Measurements from ENCODE around the gene MAP2K6. TPM values are rescaled to one million over a fixed set of nuclear protein-coding genes. Genes with fewer than 3 reads are reported as not detected.

MAP2K6 gene
- total RNA-seq, 1 experiment from 2014 or later, result 9.6 TPM

DNA sequence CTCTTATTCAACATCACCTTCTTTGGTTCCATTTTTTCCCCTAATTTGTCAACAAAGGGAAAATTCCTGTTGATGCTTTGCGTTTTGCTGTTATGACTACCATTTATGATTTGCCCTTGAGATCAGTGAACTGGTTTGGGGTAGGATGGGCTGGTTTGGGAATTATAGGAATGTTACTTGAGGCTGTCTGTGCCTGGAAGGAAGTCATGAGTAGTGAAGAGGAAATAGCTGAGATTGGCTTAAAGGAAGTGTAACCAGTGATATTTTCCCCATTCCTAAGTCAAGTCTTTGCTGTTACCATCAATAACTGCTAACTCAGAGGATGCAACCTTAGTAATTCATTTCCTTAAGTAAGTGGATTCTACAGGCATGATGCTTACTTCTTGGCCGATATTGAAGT lies 179.2 kb downstream of the MAP2K6 start:
- ChIA-PET POLR2A (no interaction called here), CTCF (interaction anchor here (1.5 kb wide), 1 partner anchor 13 kb away, joined by 4 read pairs; no protein-coding TSS in a partner anchor)
- BruUV-seq (replicated peaks), result no TSS peak
- Mint-ChIP-seq H3K4me1 (ENCODE audit: low read depth, unreplicated experiment) (no peaks in the 10 kb centered on the region), H3K4me3 (ENCODE audit: unreplicated experiment) (no peak overlapping the region), H3K9me3 (ENCODE audit: unreplicated experiment) (no peaks in the 10 kb centered on the region), H3K27me3 (ENCODE audit: insufficient read depth, unreplicated experiment) (peaks cover 12% of the 10 kb centered on the region), H3K36me3 (ENCODE audit: insufficient read depth, unreplicated experiment) (no peaks in the 10 kb centered on the region), H3K27ac (ENCODE audit: unreplicated experiment) (no peak overlapping the region)
- Histone ChIP-seq H3K36me3 (ENCODE audit: control insufficient read depth, insufficient read depth, low read length) (no peaks in the 10 kb centered on the region), H3K4me3 (ENCODE audit: low read depth, low read length) (no peak overlapping the region), H3K9me3 (peaks cover 2% of the 10 kb centered on the region; the same call in 1 of the 2 replicates), H3K4me1 (no peaks in the 10 kb centered on the region), H3K27me3 (replicated peaks; ENCODE audit: control insufficient read depth, insufficient read depth, low read length) (no peaks in the 10 kb centered on the region)
- no peak for DNase-seq
- TF ChIP-seq, protein P1, sequence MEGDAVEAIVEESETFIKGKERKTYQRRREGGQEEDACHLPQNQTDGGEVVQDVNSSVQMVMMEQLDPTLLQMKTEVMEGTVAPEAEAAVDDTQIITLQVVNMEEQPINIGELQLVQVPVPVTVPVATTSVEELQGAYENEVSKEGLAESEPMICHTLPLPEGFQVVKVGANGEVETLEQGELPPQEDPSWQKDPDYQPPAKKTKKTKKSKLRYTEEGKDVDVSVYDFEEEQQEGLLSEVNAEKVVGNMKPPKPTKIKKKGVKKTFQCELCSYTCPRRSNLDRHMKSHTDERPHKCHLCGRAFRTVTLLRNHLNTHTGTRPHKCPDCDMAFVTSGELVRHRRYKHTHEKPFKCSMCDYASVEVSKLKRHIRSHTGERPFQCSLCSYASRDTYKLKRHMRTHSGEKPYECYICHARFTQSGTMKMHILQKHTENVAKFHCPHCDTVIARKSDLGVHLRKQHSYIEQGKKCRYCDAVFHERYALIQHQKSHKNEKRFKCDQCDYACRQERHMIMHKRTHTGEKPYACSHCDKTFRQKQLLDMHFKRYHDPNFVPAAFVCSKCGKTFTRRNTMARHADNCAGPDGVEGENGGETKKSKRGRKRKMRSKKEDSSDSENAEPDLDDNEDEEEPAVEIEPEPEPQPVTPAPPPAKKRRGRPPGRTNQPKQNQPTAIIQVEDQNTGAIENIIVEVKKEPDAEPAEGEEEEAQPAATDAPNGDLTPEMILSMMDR (IDR thresholded peaks at IDR 0.05; ENCODE audit: insufficient read depth in 1 of 2, low read depth in 1 of 2, low read length in 1 of 2, severe bottlenecking in 1 of 2, unreplicated experiment in 1 of 2), result no peak
- intact Hi-C loops (cut with micrococcal nuclease; ENCODE audit: unreplicated experiment), result no loop called here

DNA sequence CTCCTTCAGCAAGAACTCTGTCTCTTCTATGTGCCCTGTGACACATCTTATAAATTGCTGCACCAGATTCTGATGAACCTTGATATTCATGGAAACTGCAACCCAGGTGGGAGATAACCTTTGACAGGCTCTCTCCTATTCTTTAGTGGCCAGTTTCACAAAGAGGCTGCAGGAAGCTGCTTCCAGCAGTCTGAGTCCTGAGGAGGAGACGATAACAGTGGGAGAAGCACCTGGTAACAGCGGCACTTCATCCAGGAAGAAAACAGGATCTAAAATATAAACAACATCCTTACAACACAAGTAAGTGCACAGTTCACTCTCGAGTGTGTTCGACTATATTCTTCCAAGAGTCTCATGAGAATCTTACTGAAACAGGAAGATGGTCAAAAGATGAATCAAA lies 180.1 kb downstream of the MAP2K6 start:
- no peak overlapping the region for H3K4me3 Mint-ChIP-seq (ENCODE audit: unreplicated experiment)
- Histone ChIP-seq H3K9me3 (peaks cover 2% of the 10 kb centered on the region; the same call in 1 of the 2 replicates), H3K36me3 (ENCODE audit: control insufficient read depth, insufficient read depth, low read length) (no peaks in the 10 kb centered on the region), H3K4me1 (no peaks in the 10 kb centered on the region), H3K27me3 (replicated peaks; ENCODE audit: control insufficient read depth, insufficient read depth, low read length) (no peaks in the 10 kb centered on the region), H3K4me3 (ENCODE audit: low read depth, low read length) (no peak overlapping the region)
- no peaks in the 10 kb centered on the region for H3K36me3 Mint-ChIP-seq (ENCODE audit: insufficient read depth, unreplicated experiment)
- CTCF ChIA-PET, result interaction anchor here (1.5 kb wide), 1 partner anchor 12 kb away, joined by 4 read pairs; no protein-coding TSS in a partner anchor
- POLR2A ChIA-PET, result no interaction called here
- TF ChIP-seq, protein P1 (IDR thresholded peaks at IDR 0.05; ENCODE audit: insufficient read depth in 1 of 2, low read depth in 1 of 2, low read length in 1 of 2, severe bottlenecking in 1 of 2, unreplicated experiment in 1 of 2), result no peak
- H3K27me3 Mint-ChIP-seq (ENCODE audit: insufficient read depth, unreplicated experiment), result peaks cover 14% of the 10 kb centered on the region
- H3K9me3 Mint-ChIP-seq (ENCODE audit: unreplicated experiment), result no peaks in the 10 kb centered on the region
- intact Hi-C loops (cut with micrococcal nuclease; ENCODE audit: unreplicated experiment), result no loop called here
- no peak overlapping the region for H3K27ac Mint-ChIP-seq (ENCODE audit: unreplicated experiment)
- H3K4me1 Mint-ChIP-seq (ENCODE audit: low read depth, unreplicated experiment), result no peaks in the 10 kb centered on the region
- no peak for DNase-seq
- BruUV-seq (replicated peaks), result no TSS peak

DNA sequence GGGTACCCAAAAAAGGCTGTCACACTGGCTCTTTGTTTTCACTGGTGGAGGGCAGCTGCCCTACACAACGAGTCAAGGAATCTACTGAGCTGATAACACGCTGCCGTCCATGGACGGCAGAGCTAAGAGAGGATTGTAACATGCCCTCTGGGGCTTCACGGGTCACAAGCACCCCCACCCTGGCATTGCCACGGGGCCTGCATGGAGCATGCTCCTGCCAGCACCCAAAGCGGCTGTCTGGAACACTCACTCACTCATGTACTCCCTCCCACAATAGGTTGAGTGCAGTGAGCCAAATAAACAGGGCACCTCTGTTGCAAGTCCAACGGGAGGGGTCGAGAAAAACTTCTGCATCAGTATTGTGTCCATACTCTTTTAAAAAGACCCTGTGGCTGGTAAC lies 181.6 kb downstream of the MAP2K6 start:
- H3K27me3 ChIP-seq (replicated peaks; ENCODE audit: control insufficient read depth, insufficient read depth, low read length), result no peaks in the 10 kb centered on the region
- no peaks in the 10 kb centered on the region for H3K36me3 ChIP-seq (ENCODE audit: control insufficient read depth, insufficient read depth, low read length)
- Mint-ChIP-seq H3K9me3 (ENCODE audit: unreplicated experiment) (no peaks in the 10 kb centered on the region), H3K27ac (ENCODE audit: unreplicated experiment) (no peak overlapping the region), H3K4me3 (ENCODE audit: unreplicated experiment) (no peak overlapping the region), H3K27me3 (ENCODE audit: insufficient read depth, unreplicated experiment) (peaks cover 9% of the 10 kb centered on the region), H3K4me1 (ENCODE audit: low read depth, unreplicated experiment) (no peaks in the 10 kb centered on the region), H3K36me3 (ENCODE audit: insufficient read depth, unreplicated experiment) (no peaks in the 10 kb centered on the region)
- TF ChIP-seq, protein P1 (IDR thresholded peaks at IDR 0.05; ENCODE audit: insufficient read depth in 1 of 2, low read depth in 1 of 2, low read length in 1 of 2, severe bottlenecking in 1 of 2, unreplicated experiment in 1 of 2), result no peak
- DNase-seq, result no peak
- peaks cover 2% of the 10 kb centered on the region; the same call in 1 of the 2 replicates for H3K9me3 ChIP-seq
- H3K4me1 ChIP-seq, result no peaks in the 10 kb centered on the region
- BruUV-seq (replicated peaks), result no TSS peak
- intact Hi-C loops (cut with micrococcal nuclease; ENCODE audit: unreplicated experiment), result no loop called here
- no peak overlapping the region for H3K4me3 ChIP-seq (ENCODE audit: low read depth, low read length)
- POLR2A ChIA-PET, result no interaction called here
- CTCF ChIA-PET, result no interaction called here
